ENCODE results near the gene KCTD10. TPM values are rescaled to one million over a fixed set of nuclear protein-coding genes. Genes with fewer than 3 reads are reported as not detected.
A peak's percentile ranks its signal among the peaks of the same experiment; 100 is the strongest.

The KCTD10 gene
- polyA plus RNA-seq, 1 of the 3 experiments (the other 2 are of a cell fraction), result 66.9 TPM

GRCh38 chr12:109434582-109434981, 42.5 kb downstream of the KCTD10 start:
- DNase-seq, result no peak

GRCh38 chr12:109433618-109434017, 43.5 kb downstream of the KCTD10 start:
- POLR2A ChIA-PET, result no interaction called here
- Histone ChIP-seq H3K27me3 (ENCODE audit: insufficient read depth) (no peaks in the 10 kb centered on the region), H3K79me2 (ENCODE audit: insufficient read depth) (no peaks in the 10 kb centered on the region), H3K27ac (ENCODE audit: low read depth in 2 of 2, low read length in 1 of 2) (no peak overlapping the region), H3F3A (replicated peaks; ENCODE audit: insufficient read depth) (no peaks in the 10 kb centered on the region), H3K9ac (no peak overlapping the region), H3K4me2 (no peak overlapping the region), H3K36me3 (replicated peaks in 1 of 2; ENCODE audit: control insufficient read depth in 1 of 2, insufficient read depth in 2 of 2, low read length in 1 of 2) (no peaks in the 10 kb centered on the region), H2AFZ (ENCODE audit: low read depth) (no peak overlapping the region), H3K9me3 (no peaks in the 10 kb centered on the region), H3K9me2 (no peaks in the 10 kb centered on the region), H3K4me1 (ENCODE audit: control insufficient read depth in 1 of 2, insufficient read depth in 2 of 2, low read depth in 1 of 2, low read length in 1 of 2) (no peaks in the 10 kb centered on the region; a peak in 1 of 4 replicates), H3K4me3 (ENCODE audit: low read depth in 2 of 2, low read length in 1 of 2) (no peak overlapping the region), H4K20me1 (ENCODE audit: insufficient read depth) (no peaks in the 10 kb centered on the region)
- WGBS (ENCODE audit: low lambda C conversion rate), result 86% methylated on average over 4 of the region's 4 CpGs
- CTCF ChIA-PET, result interaction anchor here (0.7 to 2.9 kb wide), 32 partner anchors 8 to 488 kb away, joined by 3 to 16 read pairs (median 6); no protein-coding TSS in a partner anchor
- TF ChIP-seq USF2 (IDR thresholded peaks at IDR 0.05; ENCODE audit: borderline replicate concordance, low read depth, low read length), result no peak
- peak; percentile 45 for TF ChIP-seq CTCF (IDR thresholded peaks at IDR 0.05)
- TF ChIP-seq RXRA (IDR thresholded peaks at IDR 0.05; ENCODE audit: borderline replicate concordance, low read depth), result no peak
- TF ChIP-seq PBX3 (IDR thresholded peaks at IDR 0.05), result no peak
- no peak for TF ChIP-seq CHD2 (IDR thresholded peaks at IDR 0.05; ENCODE audit: low read length, partially characterized antibody)
- no peak for TF ChIP-seq SIN3A (IDR thresholded peaks at IDR 0.05; ENCODE audit: borderline replicate concordance, low read depth, low read length)
- TF ChIP-seq GABPA (IDR thresholded peaks at IDR 0.05; ENCODE audit: low read depth), result no peak
- peak; percentile 37 for DNase-seq

More at GRCh38 chr12:109434582-109434981, 42.5 kb downstream of the KCTD10 start:
- H3K4me2 ChIP-seq, result no peak overlapping the region
- WGBS (ENCODE audit: low lambda C conversion rate), result 88% methylated on average over 7 of the region's 7 CpGs
- no peak overlapping the region for H3K9ac ChIP-seq
- no peaks in the 10 kb centered on the region for H3K36me3 ChIP-seq (replicated peaks in 1 of 2; ENCODE audit: control insufficient read depth in 1 of 2, insufficient read depth in 2 of 2, low read length in 1 of 2)
- H3K27ac ChIP-seq (ENCODE audit: low read depth in 2 of 2, low read length in 1 of 2), result no peak overlapping the region
- no peaks in the 10 kb centered on the region for H4K20me1 ChIP-seq (ENCODE audit: insufficient read depth)
- no peaks in the 10 kb centered on the region for H3K9me3 ChIP-seq
- POLR2A ChIA-PET, result no interaction called here
- H3F3A ChIP-seq (replicated peaks; ENCODE audit: insufficient read depth), result no peaks in the 10 kb centered on the region
- no peak for TF ChIP-seq FOSL2 (IDR thresholded peaks at IDR 0.05; ENCODE audit: borderline replicate concordance, low read depth)
- TF ChIP-seq RCOR1 (IDR thresholded peaks at IDR 0.05; ENCODE audit: low read length), result no peak
- TF ChIP-seq SMC3 (IDR thresholded peaks at IDR 0.05; ENCODE audit: low read depth, low read length), result no peak
- TF ChIP-seq JUND (IDR thresholded peaks at IDR 0.05), result no peak
- TF ChIP-seq MAX (IDR thresholded peaks at IDR 0.05; ENCODE audit: low read depth), result no peak
- no peak for TF ChIP-seq SIN3A (IDR thresholded peaks at IDR 0.05; ENCODE audit: borderline replicate concordance, low read depth, low read length)
- TF ChIP-seq NFIC (IDR thresholded peaks at IDR 0.05; ENCODE audit: borderline replicate concordance), result no peak
- TF ChIP-seq ZBTB33 (IDR thresholded peaks at IDR 0.05; ENCODE audit: borderline replicate concordance, low read depth), result no peak
- CTCF ChIA-PET, result interaction anchor here (0.6 to 2.9 kb wide), 6 partner anchors 40 to 635 kb away, joined by 3 to 16 read pairs (median 3); no protein-coding TSS in a partner anchor
- no peaks in the 10 kb centered on the region for H3K79me2 ChIP-seq (ENCODE audit: insufficient read depth)
- H3K9me2 ChIP-seq, result no peaks in the 10 kb centered on the region
- H3K4me3 ChIP-seq (ENCODE audit: low read depth in 2 of 2, low read length in 1 of 2), result no peak overlapping the region
- no peaks in the 10 kb centered on the region; a peak in 1 of 4 replicates for H3K4me1 ChIP-seq (ENCODE audit: control insufficient read depth in 1 of 2, insufficient read depth in 2 of 2, low read depth in 1 of 2, low read length in 1 of 2)
- no peaks in the 10 kb centered on the region for H3K27me3 ChIP-seq (ENCODE audit: insufficient read depth)
- H2AFZ ChIP-seq (ENCODE audit: low read depth), result no peak overlapping the region
